SHP77 (cell line): ENCODE results near the gene CMTM2.
"Not testable (repeated sequence)": the region's sequence is repeated elsewhere in the genome, so short reads cannot be mapped to it uniquely, and the experiment has no call there.

Source experiments
- DNase-seq, 2 experiments: peaks; one replicate each; lab custom pipeline; 2025; lab: John Stamatoyannopoulos, UW

Gene CMTM2

GRCh38 chr16:66553223-66553622 is 26.0 kb upstream of the CMTM2 start:
- DNase-seq = no peak

DNA sequence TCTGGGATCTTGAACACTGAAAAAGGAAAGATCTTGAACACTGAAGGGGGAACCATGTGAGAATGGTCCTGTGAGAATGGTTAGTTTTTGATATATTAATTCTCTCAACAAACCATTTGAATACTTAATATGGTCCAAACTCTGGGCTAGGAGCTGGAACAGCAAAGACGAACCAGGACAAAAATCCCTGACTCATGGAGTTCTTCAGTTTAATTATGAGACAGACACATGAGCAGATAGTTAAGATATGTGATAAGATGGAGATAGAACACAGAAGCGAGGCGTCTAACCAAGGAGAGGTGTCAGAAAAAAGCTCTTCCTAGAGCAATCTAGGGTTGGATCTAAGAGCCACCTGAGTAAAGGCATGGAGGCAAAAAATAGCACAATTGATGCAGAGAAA is 25.2 kb upstream of the CMTM2 start:
- no peak for DNase-seq

GRCh38 chr16:66554495-66554894 is 24.8 kb upstream of the CMTM2 start:
- no peak for DNase-seq

GRCh38 chr16:66560107-66560506 is 19.2 kb upstream of the CMTM2 start:
- no peak for DNase-seq

GRCh38 chr16:66561381-66562080 is 17.7 kb upstream of the CMTM2 start:
- DNase-seq = no peak

DNA sequence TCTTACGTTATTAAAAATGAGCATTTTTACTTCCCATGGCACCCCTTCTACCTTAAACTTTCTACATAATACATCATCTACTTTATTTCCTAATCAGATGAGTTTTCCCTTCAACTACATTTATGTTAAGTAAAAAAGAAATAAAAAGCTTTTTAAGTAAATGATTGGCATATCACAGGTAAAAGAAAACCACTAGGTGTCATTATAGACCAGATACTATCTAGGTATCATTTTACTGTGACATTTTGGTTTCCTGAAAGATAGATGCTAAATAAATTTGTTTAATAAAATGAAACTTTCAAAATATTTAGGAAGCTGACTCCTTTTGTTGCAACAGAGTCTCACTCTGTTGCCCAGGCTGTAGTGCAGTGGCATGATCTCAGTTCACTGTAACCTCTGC is 16.9 kb upstream of the CMTM2 start:
- no peak for DNase-seq

GRCh38 chr16:66562986-66563385 is 16.3 kb upstream of the CMTM2 start:
- no peak for DNase-seq

DNA sequence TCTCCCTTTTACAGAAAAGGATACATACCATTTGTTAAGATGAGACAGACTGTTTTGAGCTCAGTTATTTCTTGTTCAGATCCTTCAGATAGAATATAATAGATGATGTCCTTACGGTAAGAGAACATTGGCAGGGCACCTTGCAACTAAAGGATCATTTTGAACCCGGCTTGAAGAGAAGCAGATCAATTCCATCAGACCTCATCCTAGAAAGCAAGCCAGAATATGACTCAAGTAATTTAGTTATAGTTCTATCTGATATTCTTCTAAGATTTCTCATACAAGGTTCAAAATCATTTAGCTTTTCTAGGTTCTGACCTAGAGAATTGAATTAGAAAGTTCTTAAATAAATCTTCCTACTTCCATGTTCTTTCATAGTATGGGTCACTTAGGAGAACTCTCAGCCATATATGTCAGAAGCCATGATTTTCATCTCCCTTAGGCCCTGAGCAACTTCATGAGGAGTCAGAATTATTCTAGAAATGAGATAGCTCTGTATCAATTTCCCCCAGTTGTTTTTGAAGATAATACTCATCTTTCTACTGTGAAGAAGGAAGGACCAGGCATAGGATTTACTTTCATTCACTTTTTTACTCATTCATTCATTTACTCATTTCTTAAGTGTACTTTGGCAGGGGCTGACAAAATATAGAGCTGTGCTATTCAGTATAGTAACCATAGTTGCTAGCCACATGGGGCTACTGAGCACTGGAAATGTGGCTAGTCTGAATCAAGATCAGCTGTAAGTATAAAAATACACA is 15.5 kb upstream of the CMTM2 start:
- no peak for DNase-seq

GRCh38 chr16:66566051-66566901 is 13.0 kb upstream of the CMTM2 start, which contains the start of gene CMTM1:
Gene CMTM1 (plus strand): TSS chr16:66566439. CDS start chr16:66566514, 75 bp downstream.
- DNase-seq = no peak

DNA sequence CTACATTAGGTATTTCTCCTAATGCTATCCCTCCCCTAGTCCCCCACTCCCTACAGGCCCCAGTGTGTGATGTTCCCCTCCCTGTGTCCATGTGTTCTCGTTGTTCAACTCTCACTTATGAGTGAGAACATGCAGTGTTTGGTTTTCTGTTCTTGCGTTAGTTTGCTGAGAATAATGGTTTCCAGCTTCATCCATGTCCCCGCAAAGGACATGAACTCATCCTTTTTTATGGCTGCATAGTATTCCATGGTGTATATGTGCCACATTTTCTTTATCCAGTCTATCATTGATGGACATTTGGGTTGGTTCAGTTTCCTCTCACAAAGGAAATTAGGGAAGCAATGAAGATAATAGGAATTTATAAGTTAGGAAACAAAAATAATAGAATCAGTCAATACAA is 12.0 kb upstream of the CMTM2 start:
- not testable (repeated sequence) for DNase-seq

- no peak for DNase-seq
Measured at GRCh38 chr16:66568355-66568754, 10.9 kb upstream of the CMTM2 start.

- no peak for DNase-seq
Measured at GRCh38 chr16:66569131-66569530, 10.1 kb upstream of the CMTM2 start.

- DNase-seq = no peak
Measured at GRCh38 chr16:66569827-66570405, 9.3 kb upstream of the CMTM2 start.

DNA sequence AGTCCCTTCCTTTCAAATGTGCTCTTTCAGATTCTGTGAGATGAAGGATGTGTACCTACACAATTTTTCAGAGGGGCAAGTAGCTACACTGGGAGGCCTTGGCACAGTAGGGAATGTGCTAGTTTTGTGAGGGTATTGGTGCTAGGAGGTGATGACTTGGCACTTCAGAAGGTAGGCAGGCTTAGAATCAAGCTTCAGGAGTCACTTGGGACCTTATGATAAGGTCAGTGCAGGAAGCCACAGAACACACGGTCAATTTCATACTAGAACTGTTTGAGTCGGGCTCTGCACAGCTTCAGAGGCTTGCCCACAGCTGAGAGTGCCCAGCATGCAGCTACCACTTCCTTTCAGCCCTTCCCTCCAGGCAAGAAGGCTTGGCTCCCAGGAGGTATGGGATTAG is 6.9 kb upstream of the CMTM2 start:
- no peak for DNase-seq

DNA sequence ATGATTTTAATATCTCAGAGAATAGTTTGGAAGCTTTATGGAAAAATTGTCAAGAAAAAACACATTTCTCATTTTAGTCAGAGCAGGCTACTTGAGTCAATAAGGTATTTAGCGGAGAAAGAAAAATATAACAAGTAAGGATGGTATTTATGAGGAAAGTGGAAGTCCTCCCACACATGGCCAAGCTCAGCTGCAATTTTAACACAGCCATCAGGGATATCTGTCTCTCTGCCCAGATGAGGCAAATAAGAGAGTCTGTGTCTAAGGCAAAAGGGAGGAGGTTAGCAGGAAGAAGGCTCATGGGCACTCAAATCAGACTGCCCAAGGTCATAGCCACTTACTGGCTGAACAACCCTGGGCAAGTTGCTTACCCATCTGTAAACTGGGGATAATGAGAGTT is 5.2 kb upstream of the CMTM2 start:
- DNase-seq = no peak

- no peak for DNase-seq
Measured at GRCh38 chr16:66574531-66574930, 4.7 kb upstream of the CMTM2 start.

DNA sequence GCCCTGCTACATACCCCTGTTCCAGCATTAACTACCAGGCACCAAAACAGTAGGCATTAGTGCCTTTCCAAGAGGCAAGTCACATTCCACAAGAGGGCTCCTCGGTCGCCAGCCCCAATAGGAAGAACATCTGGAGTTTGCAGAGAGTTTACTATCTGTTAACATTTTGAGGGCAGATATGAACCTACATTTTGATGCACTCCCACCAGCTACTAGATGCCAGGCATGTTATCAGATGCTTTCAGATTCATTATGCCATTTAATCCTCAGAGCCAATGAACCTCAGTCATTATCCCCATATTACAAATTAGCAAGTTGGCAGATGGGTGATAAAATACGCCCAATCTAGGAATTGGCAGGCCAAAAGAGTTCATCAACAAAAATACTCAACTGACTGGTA is 4.2 kb upstream of the CMTM2 start:
- DNase-seq = no peak

DNA sequence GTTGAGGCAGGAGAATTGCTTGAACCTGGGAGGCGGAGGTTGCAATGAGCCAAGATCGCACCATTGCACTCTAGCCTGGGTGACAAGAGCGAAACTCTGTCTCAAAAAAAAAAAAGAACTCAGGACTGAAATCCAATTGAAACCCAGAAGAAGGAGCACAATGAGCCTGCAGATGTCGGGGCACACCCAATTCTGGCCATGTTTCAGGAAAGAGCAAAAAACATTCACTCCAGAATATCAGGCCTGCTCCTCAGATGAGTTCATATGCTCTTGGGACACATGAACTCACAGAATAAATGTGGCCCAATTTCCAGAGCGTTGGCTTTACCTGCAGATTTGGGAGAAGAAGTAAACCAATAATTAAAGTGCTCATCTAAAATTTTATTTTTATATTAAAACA is 3.0 kb upstream of the CMTM2 start:
- no peak for DNase-seq

DNA sequence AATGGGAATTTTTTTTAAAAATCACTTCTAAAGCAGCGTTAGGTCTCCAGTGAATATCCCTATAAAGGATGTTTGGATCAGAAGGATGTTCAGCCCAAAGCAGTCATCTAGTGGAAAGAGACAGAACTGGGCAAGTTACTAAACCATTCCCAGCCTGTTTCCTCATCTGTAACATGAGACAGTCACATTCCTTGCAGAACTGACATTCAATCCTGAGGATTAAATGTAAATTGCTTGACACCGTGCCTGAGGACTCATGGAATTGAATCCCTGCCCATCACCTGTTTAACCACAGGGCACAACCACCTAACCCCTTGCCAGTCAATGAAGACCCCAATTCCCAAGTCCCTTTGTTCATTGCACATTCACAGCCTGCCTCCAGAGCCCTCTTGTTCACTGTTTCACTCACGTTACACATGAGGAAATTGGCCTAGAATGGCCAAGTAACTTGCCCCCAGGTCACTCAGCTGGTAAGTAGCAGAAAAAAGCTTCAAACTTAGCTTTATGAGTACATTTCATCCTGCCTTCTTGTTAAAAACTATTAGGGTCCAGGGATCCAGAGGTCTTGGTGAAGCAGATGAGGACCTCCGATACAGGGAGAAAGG is 1.4 kb downstream of the CMTM2 start:
- no peak for DNase-seq

DNA sequence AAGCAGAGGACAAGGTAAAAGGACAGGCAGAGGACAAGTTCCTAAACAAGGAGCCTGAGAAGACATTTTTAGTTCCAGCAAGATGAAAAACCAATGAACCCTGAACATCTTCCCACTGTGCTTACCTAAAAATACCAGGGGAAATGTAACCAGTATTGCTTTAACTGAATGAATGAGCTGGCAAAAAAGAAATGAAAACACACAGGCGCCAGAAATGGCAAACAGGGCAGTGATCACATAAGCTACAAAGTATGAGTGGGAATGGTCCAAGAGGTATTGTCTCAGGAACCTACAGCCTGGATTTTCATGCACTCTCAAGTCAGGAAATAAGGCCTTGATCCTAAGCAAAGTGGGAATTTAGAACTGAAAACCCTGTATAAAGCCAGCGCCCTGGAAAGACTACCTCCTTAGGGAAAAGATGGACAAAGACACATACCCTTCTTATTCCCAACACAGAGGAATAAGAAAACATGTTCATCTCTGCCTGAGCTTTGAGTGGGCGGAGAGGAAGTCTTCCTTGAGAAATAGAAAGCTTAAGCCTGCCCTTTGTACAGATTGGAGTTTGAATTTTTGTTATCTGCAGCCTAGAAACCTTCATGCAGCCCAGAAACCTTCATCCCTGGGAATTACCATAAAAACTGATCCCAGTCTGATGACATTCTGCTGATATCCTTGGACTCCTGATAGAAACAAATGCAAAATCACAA is 2.1 kb downstream of the CMTM2 start:
- DNase-seq = no peak
